Colonic mucosa (tissue), 4 donors: Measurements from ENCODE around the gene CYS1. TPM values are rescaled to one million over a fixed set of nuclear protein-coding genes. Genes with fewer than 3 reads are reported as not detected.
A peak's percentile ranks its signal among the peaks of the same experiment; 100 is the strongest.
"Not testable (repeated sequence)": the region's sequence is repeated elsewhere in the genome, so short reads cannot be mapped to it uniquely, and the experiment has no call there.

Source experiments
- DNase-seq: peaks from one replicate; pipeline ENCODE4 v3.0.0-alpha.2; 2020
- H3K27ac ChIP-seq: fragments of 200-600 bp; one replicate; pipeline ENCODE4 v1.8.0; 2021
- H3K27me3 ChIP-seq: fragments of 200-600 bp; one replicate; pipeline ENCODE4 v1.8.0; 2021
- H3K36me3 ChIP-seq: fragments of 200-600 bp; one replicate; pipeline ENCODE4 v1.8.0; 2021
- H3K4me1 ChIP-seq: fragments of 200-600 bp; one replicate; pipeline ENCODE4 v1.8.0; 2021; ENCODE audit warnings: mild to moderate bottlenecking
- H3K4me3 ChIP-seq: fragments of 200-600 bp; one replicate; pipeline ENCODE4 v1.8.0; 2021
- H3K9ac ChIP-seq, 2 donors: one replicate each; pipeline ENCODE4 v1.7.0; 2013; ENCODE audit warnings: control low read depth in 2 of 2, low read depth in 2 of 2, low read length in 2 of 2
- H3K9me3 ChIP-seq: fragments of 200-600 bp; one replicate; pipeline ENCODE4 v1.8.0; 2021
- CTCF ChIP-seq: fragments of 200-600 bp; IDR thresholded peaks from one replicate; pipeline ENCODE4 v1.8.0; 2022; ENCODE audit warnings: antibody characterized with exemption, mild to moderate bottlenecking
- intact Hi-C: fragments of 100-400 bp; cut with DNase I; formaldehyde crosslinking; loops from one replicate; pipeline ENCODE4 v1.14.1; 2022
- total RNA-seq, 2 donors: library from RNA; stranded (reverse); fragmentation: NEBNext Ultra II Directional in 1 of 2; extraction: Animal tissue kit (Norgen Biotek cat#: 25700) in 1 of 2; gene quantifications; one replicate each; pipeline ENCODE4 v1.2.1, GENCODE V29; 2021
- donor health status: healthy.
- donor health status: DM: no; HTN: no; CAD: no.
- donor health status: DM: no; HTN: no; CAD: no.

Gene CYS1
- total RNA-seq, 2 donors from 2014 or later = 0.52 to 2.5 TPM

GRCh38 chr2:10119601-10120157 lies 39.5 kb upstream of the CYS1 start:
- H3K4me3 ChIP-seq = peak overlapping the region; percentile 67
- DNase-seq = no peak
- H3K9me3 ChIP-seq = no peaks in the 10 kb centered on the region
- no peaks in the 10 kb centered on the region for H3K36me3 ChIP-seq
- H3K4me1 ChIP-seq = peaks cover 22% of the 10 kb centered on the region
- no peak for TF ChIP-seq CTCF
- peak overlapping the region; percentile 83 for H3K27ac ChIP-seq
- peak overlapping the region; percentile 30 to 81 for H3K9ac ChIP-seq
- no peaks in the 10 kb centered on the region for H3K27me3 ChIP-seq
- intact Hi-C loops = loop anchor here (10.0 kb wide), 1 partner anchor 545 kb away; no protein-coding TSS in a partner anchor

DNA sequence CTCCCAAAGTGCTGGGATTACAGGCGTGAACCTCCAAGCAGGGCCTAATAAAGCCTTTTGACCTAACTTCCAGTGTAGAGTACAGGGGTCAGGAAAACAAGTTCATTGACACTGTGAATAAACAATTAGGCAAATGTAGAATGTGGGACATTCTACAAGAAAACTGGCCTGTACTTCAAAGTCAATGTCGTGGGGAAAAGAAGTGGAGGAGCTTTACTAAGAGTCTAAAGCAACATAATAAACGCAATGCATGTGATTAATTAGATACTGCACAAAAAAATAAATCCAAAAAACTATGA lies 38.8 kb upstream of the CYS1 start:
- no peak for DNase-seq
- H3K36me3 ChIP-seq = no peaks in the 10 kb centered on the region
- peaks cover 17% of the 10 kb centered on the region for H3K4me1 ChIP-seq
- intact Hi-C loops = no loop called here
- no peaks in the 10 kb centered on the region for H3K27me3 ChIP-seq
- no peak for TF ChIP-seq CTCF
- H3K9me3 ChIP-seq = no peaks in the 10 kb centered on the region
- H3K27ac ChIP-seq = no peak overlapping the region
- H3K9ac ChIP-seq = no peak overlapping the region
- H3K4me3 ChIP-seq = no peak overlapping the region

DNA sequence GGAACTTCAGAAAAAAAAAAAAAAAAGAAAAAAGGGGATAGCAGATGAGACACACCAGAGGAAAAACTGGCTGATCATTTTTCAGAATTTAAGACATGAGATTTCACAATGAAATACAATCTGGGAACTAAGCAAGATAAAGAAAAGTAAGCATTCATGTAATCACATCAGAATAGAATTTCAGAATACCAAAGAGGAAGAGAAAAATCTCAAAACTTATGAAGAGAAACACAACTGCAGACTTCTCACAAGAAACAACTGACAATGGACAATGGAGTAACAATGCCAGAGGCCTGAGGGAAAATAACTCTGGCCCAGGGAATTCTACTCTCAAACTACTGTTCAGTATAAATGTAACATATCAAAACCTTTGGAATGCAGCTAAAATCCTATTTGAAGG lies 29.1 kb upstream of the CYS1 start:
- H3K36me3 ChIP-seq = no peaks in the 10 kb centered on the region
- no peak for DNase-seq
- H3K9ac ChIP-seq = no peak overlapping the region
- H3K27me3 ChIP-seq = no peaks in the 10 kb centered on the region
- intact Hi-C loops = no loop called here
- H3K27ac ChIP-seq = no peak overlapping the region
- H3K4me1 ChIP-seq = no peaks in the 10 kb centered on the region
- H3K4me3 ChIP-seq = no peak overlapping the region
- no peak for TF ChIP-seq CTCF
- H3K9me3 ChIP-seq = no peaks in the 10 kb centered on the region

- H3K9me3 ChIP-seq, intact Hi-C loops: not testable (repeated sequence)
Observed at GRCh38 chr2:10104906-10105305, 24.7 kb upstream of the CYS1 start.

DNA sequence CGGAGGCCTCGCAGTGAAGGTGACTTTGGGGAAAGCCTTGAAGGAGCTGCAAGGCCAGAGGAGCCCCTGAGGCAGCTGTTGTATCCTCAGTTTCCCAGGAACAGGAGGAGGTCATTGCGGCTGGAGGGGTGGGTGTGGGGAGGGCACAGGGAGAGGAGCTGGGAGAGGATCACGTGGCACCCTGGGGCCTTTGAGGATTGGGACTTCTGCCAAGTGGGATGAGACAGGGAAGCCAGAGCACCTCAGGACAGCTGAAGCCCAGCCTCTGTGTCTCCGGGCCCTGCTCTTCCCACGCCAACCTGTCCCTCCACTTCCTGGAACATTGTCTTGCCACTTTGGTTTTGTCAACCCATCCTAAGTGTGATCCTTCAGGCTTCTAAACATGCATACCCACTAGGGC lies 23.0 kb upstream of the CYS1 start:
- Histone ChIP-seq H3K4me1 (no peaks in the 10 kb centered on the region), H3K27me3 (no peaks in the 10 kb centered on the region), H3K9ac (no peak overlapping the region), H3K36me3 (no peaks in the 10 kb centered on the region), H3K9me3 (no peaks in the 10 kb centered on the region), H3K27ac (no peak overlapping the region), H3K4me3 (no peak overlapping the region)
- intact Hi-C loops = no loop called here
- TF ChIP-seq CTCF = no peak
- DNase-seq = no peak

More at GRCh38 chr2:10104906-10105305, 24.7 kb upstream of the CYS1 start:
- not testable (repeated sequence) for DNase-seq, H3K27me3 ChIP-seq, H3K27ac ChIP-seq, H3K4me3 ChIP-seq, H3K36me3 ChIP-seq, H3K9ac ChIP-seq, H3K4me1 ChIP-seq

DNA sequence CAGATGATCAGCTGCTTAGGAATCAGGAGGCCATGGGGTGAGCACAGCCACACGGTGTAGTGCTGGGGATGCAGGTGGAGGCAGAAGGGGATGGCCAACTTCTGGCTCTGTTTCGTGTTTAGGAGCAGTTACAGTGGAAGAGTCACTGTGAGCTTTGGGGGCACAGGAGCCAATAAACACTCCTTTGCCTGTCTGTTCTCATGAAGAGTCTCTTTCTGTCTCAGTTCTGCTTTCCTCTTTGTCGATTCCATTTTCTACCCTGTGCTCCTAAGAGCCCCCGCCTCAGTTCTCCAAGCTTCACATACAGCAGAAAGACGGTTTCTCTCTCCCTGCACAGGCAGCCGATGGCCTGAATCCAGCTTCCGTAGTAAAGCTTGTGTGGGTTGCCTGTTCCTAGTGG lies 21.3 kb upstream of the CYS1 start:
- H3K36me3 ChIP-seq = no peaks in the 10 kb centered on the region
- H3K27ac ChIP-seq = no peak overlapping the region
- no peak overlapping the region for H3K4me3 ChIP-seq
- H3K9me3 ChIP-seq = no peaks in the 10 kb centered on the region
- TF ChIP-seq CTCF = no peak
- intact Hi-C loops = no loop called here
- H3K9ac ChIP-seq = no peak overlapping the region
- no peaks in the 10 kb centered on the region for H3K4me1 ChIP-seq
- DNase-seq = no peak
- no peaks in the 10 kb centered on the region for H3K27me3 ChIP-seq
